Limb (tissue), 2 donors: Measurements from ENCODE around the gene SLC38A1.
"Not testable (repeated sequence)": the region's sequence is repeated elsewhere in the genome, so short reads cannot be mapped to it uniquely, and the experiment has no call there.

Source experiments
- DNase-seq, 2 donors: peaks; one replicate each; pipeline ENCODE4 v3.0.0-alpha.2; 2016; ENCODE audit errors: extremely low spot score in 2 of 2

The SLC38A1 gene

GRCh38 chr12:46168426-46168825 is 100.4 kb downstream of the SLC38A1 start:
- no peak for DNase-seq

GRCh38 chr12:46167412-46167811 is 101.4 kb downstream of the SLC38A1 start:
- no peak for DNase-seq

- no peak for DNase-seq
Measured at GRCh38 chr12:46165191-46165590, 103.7 kb downstream of the SLC38A1 start.

- DNase-seq, result no peak
Measured at GRCh38 chr12:46164186-46164761, 104.6 kb downstream of the SLC38A1 start.

- DNase-seq, result not testable (repeated sequence)
Measured at GRCh38 chr12:46162549-46163076, 106.2 kb downstream of the SLC38A1 start.

DNA sequence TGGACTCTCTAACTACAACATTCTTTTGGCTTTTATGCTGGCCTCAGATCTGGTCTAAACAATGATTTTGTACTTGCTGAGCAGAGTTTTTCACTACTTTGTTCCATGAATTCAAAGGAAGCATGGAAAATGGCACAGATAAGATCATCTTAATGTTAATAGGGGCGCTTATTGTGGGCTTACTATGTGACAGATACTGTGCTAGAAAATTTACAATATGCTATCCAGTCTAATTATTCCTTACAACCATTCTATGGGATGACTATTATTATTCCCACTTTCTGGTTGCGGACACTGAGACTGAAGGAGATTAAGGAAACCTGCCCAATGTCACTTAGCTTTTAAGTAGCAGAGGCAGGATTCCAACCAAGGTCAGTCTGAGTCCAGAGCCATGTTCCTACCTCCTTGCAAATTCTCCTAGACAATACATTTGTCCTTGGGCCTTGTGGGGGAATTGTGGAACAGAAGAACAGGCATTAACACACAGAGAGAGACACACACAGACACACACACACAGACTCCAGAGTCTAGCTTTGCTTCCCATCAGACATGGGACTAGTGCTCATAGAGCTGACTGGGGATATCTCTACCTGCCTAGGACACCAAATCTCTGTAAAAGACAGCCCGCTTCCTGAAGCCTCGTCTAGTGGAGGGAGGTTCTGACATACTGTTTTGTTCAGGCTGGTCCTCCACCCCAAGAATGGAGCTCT is 107.7 kb downstream of the SLC38A1 start:
- no peak for DNase-seq

- peak; percentile 48 to 81 for DNase-seq
Measured at GRCh38 chr12:46160101-46160980, 108.5 kb downstream of the SLC38A1 start.

GRCh38 chr12:46159309-46159901 is 109.4 kb downstream of the SLC38A1 start:
- no peak for DNase-seq

DNA sequence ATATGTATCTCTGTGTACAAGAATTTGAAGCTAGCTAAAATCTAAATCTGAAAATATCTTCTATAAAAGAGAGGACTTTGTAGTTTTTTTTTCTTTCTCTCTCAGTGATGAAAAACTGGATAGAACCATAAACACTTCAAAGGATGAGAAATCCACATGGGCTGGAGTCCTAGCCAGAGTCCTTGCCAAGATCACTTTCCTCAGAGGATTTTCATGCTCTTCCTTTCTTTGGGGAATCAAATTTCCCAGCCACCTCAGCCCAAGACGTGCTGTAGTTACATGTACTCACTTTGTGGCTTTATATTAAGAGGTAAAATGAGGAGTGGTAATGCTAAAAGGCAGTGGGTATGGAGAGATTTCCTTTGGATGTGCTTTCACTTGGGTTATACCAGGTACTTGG is 110.3 kb downstream of the SLC38A1 start:
- no peak for DNase-seq

DNA sequence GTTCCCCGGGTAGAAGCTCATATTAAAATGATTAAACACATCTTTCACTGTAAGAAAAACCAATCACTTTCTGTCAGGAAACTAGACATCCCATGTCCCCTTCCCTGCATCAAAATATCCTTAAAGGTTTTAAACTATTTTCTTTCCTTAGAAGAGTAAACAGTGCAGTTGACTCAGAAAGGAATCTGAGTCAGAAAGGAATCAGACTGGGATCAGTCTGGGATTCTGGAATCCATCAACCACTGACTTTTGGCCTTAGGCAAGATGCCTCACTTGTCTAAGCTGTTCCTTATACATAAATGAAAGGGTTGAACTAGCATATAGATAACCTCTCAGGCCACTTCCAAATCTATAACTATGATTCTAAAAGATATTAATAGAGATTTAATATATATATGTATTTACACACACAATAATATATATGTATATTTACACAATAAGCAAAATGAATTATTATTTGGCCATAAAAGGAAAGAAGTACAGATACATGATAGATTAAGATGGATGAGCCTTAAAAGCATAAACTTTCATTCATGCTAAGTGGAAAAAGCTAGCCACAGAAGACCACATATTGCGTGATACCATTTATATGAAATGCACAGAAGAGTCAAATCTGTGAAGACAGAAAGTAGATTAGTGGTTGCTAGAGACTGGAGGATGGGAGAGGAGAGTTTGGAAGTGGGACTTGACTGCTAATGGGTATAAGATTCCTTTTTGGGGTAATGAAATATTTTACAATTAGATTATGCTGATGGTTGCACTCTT is 114.4 kb downstream of the SLC38A1 start:
- DNase-seq, result no peak

- DNase-seq, result peak in 1 of 2 donors; percentile 56
Measured at GRCh38 chr12:46153268-46153872, 115.5 kb downstream of the SLC38A1 start.

DNA sequence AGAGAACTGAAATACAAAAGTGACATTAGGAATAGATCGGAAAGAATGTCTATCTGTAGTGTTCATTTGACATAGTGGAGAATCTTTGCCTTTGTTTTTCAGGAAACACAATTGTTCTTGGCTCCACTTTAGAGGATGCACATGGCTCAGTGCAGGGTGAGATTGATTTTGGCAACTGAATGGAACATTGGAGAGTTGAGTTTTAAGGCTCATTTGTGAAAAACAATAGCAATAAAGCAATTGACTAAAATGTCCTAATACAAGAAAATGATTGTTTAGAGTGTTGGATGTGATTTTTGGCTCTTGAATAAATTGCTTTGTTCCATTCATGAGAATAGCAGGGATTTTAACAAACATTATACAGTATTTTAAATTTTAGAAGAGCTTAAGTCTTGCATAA is 116.4 kb downstream of the SLC38A1 start:
- DNase-seq, result no peak

GRCh38 chr12:46150735-46151134 is 118.1 kb downstream of the SLC38A1 start:
- DNase-seq, result no peak

DNA sequence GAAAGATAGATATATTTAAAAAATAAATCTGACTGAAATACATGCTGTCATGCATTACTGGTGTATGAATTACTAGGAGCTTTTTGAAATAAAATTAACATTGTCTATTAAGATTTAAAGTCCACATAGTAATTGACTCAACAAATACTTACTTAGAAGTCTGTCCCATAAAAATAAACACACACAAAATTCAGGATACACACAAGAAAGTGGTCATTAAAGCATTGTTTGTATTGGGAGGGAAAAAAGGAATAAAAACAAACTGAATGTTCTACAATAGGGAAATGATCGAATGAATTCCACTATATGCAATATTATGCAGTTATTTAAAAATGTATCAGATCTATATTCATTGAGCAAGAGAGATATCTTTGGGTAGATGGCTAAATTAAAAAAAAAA is 118.9 kb downstream of the SLC38A1 start:
- no peak for DNase-seq

DNA sequence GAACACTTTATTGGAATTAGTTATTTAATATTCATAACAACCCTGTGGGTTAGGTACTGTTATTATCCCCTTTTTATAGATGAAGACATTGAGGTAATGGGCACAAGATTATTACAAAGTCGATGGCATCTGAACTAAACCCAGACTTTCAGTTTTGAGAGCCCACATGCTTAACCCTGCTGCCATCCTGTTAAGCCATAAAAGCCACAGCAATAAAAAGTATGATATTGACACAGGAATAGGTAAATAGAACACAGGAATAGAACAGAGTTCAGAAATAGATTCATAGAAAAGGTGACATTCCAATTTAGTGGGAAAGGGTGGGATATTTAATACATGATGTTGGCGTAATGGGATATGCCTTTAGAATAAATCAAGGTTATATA is 119.8 kb downstream of the SLC38A1 start:
- DNase-seq, result no peak

GRCh38 chr12:46148327-46149078 is 120.3 kb downstream of the SLC38A1 start:
- no peak for DNase-seq

- no peak for DNase-seq
Measured at GRCh38 chr12:46147144-46147543, 121.7 kb downstream of the SLC38A1 start.

DNA sequence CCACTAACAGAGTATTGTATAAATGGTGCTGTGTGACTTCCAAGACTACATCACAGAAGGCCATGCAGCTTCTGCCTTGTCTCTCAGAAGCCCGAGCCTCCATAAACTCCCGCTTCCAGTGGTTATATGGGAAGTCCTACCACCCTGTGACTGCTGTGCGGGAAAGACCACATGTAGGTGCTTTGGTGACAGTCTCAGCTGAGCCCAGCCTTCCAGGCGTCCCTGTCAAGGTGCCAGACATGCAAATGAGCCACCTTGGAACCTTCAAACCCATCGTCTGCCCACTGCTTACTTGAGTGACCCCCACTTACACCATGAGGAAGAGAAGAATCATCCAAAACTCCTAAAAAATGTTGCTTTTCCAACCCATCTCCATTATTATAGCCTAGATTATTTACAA is 123.0 kb downstream of the SLC38A1 start:
- DNase-seq, result no peak

- no peak for DNase-seq
Measured at GRCh38 chr12:46144433-46144832, 124.4 kb downstream of the SLC38A1 start.

- no peak for DNase-seq
Measured at GRCh38 chr12:46136249-46136648, 132.6 kb downstream of the SLC38A1 start.
